Left ventricle myocardium superior (tissue), 1 donor: ENCODE results near the gene MRPL52. TPM values are rescaled to one million over a fixed set of nuclear protein-coding genes. Genes with fewer than 3 reads are reported as not detected.
A peak's percentile ranks its signal among the peaks of the same experiment; 100 is the strongest.
"Not testable (repeated sequence)": the region's sequence is repeated elsewhere in the genome, so short reads cannot be mapped to it uniquely, and the experiment has no call there.

Source experiments
- ATAC-seq: fragments of 200-7000 bp; cut with Tn5 transposase; one replicate; pipeline ENCODE4 v1.9.1; 2020; ENCODE audit warnings: mild to moderate bottlenecking, moderate library complexity
- DNase-seq: peaks from one replicate; pipeline ENCODE4 v3.0.0-alpha.2; 2020
- intact Hi-C: fragments of 100-400 bp; cut with micrococcal nuclease; formaldehyde crosslinking; loops from one replicate; pipeline ENCODE4 v1.11.0; 2022
- long read RNA-seq: library from polyadenylated mRNA; unstranded; transcript quantifications from one replicate; pipeline ENCODE4 v2.0.0, GENCODE V29; 2021
- total RNA-seq: library from RNA; stranded (reverse); fragmentation: NEBNext Ultra II Directional; extraction: Animal tissue kit (Norgen Biotek cat#: 25700); gene quantifications from one replicate; pipeline ENCODE4 v1.2.1, GENCODE V29; 2021
- donor health status: DM: no; HTN: yes; CAD: no; lungs with severe emphysema.

Gene MRPL52
- 113 TPM for total RNA-seq
- long read RNA-seq, transcript MRPL52-203 (5 exons, 1,111 nt), result major isoform, 16 of 69 reads
- long read RNA-seq, transcript MRPL52-202 (5 exons, 1,118 nt), result major isoform, 16 of 69 reads
- long read RNA-seq, transcript MRPL52-215 (5 exons, 398 nt), result minor isoform, 6 of 69 reads
- long read RNA-seq, transcript MRPL52-210 (4 exons, 895 nt), result minor isoform, 7 of 69 reads
- long read RNA-seq, partial matches to known transcripts, result 6 of 69 reads
- long read RNA-seq, other reads (novel, unspliced or antisense), result 14 of 69 reads

- DNase-seq (peak; percentile 94), ATAC-seq (peak; percentile 98)
- intact Hi-C loops, result no loop called here
Measured at GRCh38 chr14:22829661-22830442, at the start of gene MRPL52. TSS of gene MRPL52 (plus strand) at chr14:22829887. CDS start at chr14:22829913, 26 bp downstream.

- intact Hi-C loops, result no loop called here
- peak; percentile 48 for ATAC-seq
- DNase-seq, result no peak
Measured at GRCh38 chr14:22780105-22780679, 49.5 kb upstream of the MRPL52 start.

GRCh38 chr14:22780941-22781300 is 48.8 kb upstream of the MRPL52 start:
- DNase-seq, result no peak
- ATAC-seq, result no peak
- intact Hi-C loops, result no loop called here

GRCh38 chr14:22781301-22781991 is 48.2 kb upstream of the MRPL52 start:
- intact Hi-C loops, result no loop called here
- DNase-seq, result no peak
- ATAC-seq, result peak; percentile 35

GRCh38 chr14:22786685-22787084 is 43.0 kb upstream of the MRPL52 start:
- no peak for DNase-seq
- intact Hi-C loops, result no loop called here
- ATAC-seq, result no peak

GRCh38 chr14:22791301-22791700 is 38.4 kb upstream of the MRPL52 start:
- DNase-seq, result no peak
- intact Hi-C loops, result no loop called here
- ATAC-seq, result peak; percentile 72

GRCh38 chr14:22792158-22792557 is 37.5 kb upstream of the MRPL52 start:
- intact Hi-C loops, result no loop called here
- no peak for DNase-seq
- no peak for ATAC-seq

- DNase-seq, ATAC-seq, intact Hi-C loops: not testable (repeated sequence)
Measured at GRCh38 chr14:22793550-22793949, 36.1 kb upstream of the MRPL52 start.

GRCh38 chr14:22793976-22794375 is 35.7 kb upstream of the MRPL52 start:
- intact Hi-C loops, result no loop called here
- DNase-seq (no peak), ATAC-seq (no peak)

GRCh38 chr14:22794551-22794951 is 35.1 kb upstream of the MRPL52 start:
- DNase-seq (no peak), ATAC-seq (no peak)
- intact Hi-C loops, result no loop called here

- DNase-seq, result no peak
Measured at GRCh38 chr14:22796087-22796707, 33.5 kb upstream of the MRPL52 start.

GRCh38 chr14:22797017-22797917 is 32.4 kb upstream of the MRPL52 start:
- intact Hi-C loops, result no loop called here
- ATAC-seq (no peak), DNase-seq (no peak)

More at GRCh38 chr14:22796087-22796707, 33.5 kb upstream of the MRPL52 start:
- ATAC-seq, result no peak
- intact Hi-C loops, result no loop called here

GRCh38 chr14:22798528-22798927 is 31.2 kb upstream of the MRPL52 start:
- peak; percentile 48 for ATAC-seq
- intact Hi-C loops, result no loop called here
- no peak for DNase-seq

GRCh38 chr14:22800346-22800745 is 29.3 kb upstream of the MRPL52 start:
- DNase-seq (no peak), ATAC-seq (no peak)
- intact Hi-C loops, result no loop called here

GRCh38 chr14:22801716-22802115 is 28.0 kb upstream of the MRPL52 start:
- ATAC-seq (no peak), DNase-seq (no peak)
- intact Hi-C loops, result no loop called here

GRCh38 chr14:22802860-22803686 is 26.6 kb upstream of the MRPL52 start:
- intact Hi-C loops, result no loop called here

GRCh38 chr14:22803687-22803974 is 26.1 kb upstream of the MRPL52 start:
- intact Hi-C loops, result no loop called here
- no peak for ATAC-seq
- DNase-seq, result no peak

More at GRCh38 chr14:22802860-22803686, 26.6 kb upstream of the MRPL52 start:
- ATAC-seq (no peak), DNase-seq (no peak)

- ATAC-seq, DNase-seq, intact Hi-C loops: not testable (repeated sequence)
Measured at GRCh38 chr14:22805235-22805634, 24.5 kb upstream of the MRPL52 start.
